Central memory CD8-positive, alpha-beta T cell (primary cell): ENCODE results near the gene ZC2HC1C.
A peak's percentile ranks its signal among the peaks of the same experiment; 100 is the strongest.

Experiments used
- ATAC-seq: fragments of 150-1000 bp; cut with Tn5 transposase; replicated peaks from 2 replicates; pipeline ENCODE4 v1.10.0; 2022; ENCODE audit warnings: mild to moderate bottlenecking, moderate FRiP score, moderate number of reproducible peaks; ENCODE audit not compliant: poor library complexity, severe bottlenecking; ENCODE audit errors: extremely low read depth
- DNase-seq, 2 donors: peaks; one replicate each; pipeline ENCODE4 v3.0.0; 2021; ENCODE audit warnings: low spot score in 2 of 2
- H3K27ac Mint-ChIP-seq: one replicate; pipeline ENCODE4 v1.8.0; 2022; ENCODE audit warnings: low read depth, mild to moderate bottlenecking, moderate library complexity, mixed read lengths
- H3K27me3 Mint-ChIP-seq: one replicate; pipeline ENCODE4 v1.8.0; 2022; ENCODE audit warnings: mixed read lengths
- H3K36me3 Mint-ChIP-seq: one replicate; pipeline ENCODE4 v1.8.0; 2022; ENCODE audit warnings: mild to moderate bottlenecking, moderate library complexity, mixed read lengths; ENCODE audit not compliant: insufficient read depth
- H3K4me1 Mint-ChIP-seq: one replicate; pipeline ENCODE4 v1.8.0; 2022; ENCODE audit warnings: mixed read lengths
- H3K4me3 Mint-ChIP-seq: one replicate; pipeline ENCODE4 v1.8.0; 2022; ENCODE audit warnings: mild to moderate bottlenecking, moderate library complexity, mixed read lengths
- H3K9me3 Mint-ChIP-seq: one replicate; pipeline ENCODE4 v1.8.0; 2022; ENCODE audit warnings: mixed read lengths

The ZC2HC1C gene

GRCh38 chr14:75088153-75088552 lies 18.7 kb downstream of the ZC2HC1C start:
- no peak overlapping the region for H3K4me3 Mint-ChIP-seq
- H3K27me3 Mint-ChIP-seq = no peaks in the 10 kb centered on the region
- no peak overlapping the region for H3K27ac Mint-ChIP-seq
- H3K36me3 Mint-ChIP-seq = peaks cover 59% of the 10 kb centered on the region
- no peaks in the 10 kb centered on the region for H3K9me3 Mint-ChIP-seq
- H3K4me1 Mint-ChIP-seq = no peaks in the 10 kb centered on the region
- no peak for ATAC-seq
- no peak for DNase-seq

- Mint-ChIP-seq H3K36me3 (peaks cover 57% of the 10 kb centered on the region), H3K4me3 (no peak overlapping the region), H3K9me3 (no peaks in the 10 kb centered on the region), H3K27ac (no peak overlapping the region), H3K27me3 (no peaks in the 10 kb centered on the region), H3K4me1 (no peaks in the 10 kb centered on the region)
- DNase-seq = peak in 1 of 2 donors; percentile 13
- no peak for ATAC-seq
Observed at GRCh38 chr14:75088566-75089373, 19.3 kb downstream of the ZC2HC1C start.

- Mint-ChIP-seq H3K27me3 (no peaks in the 10 kb centered on the region), H3K36me3 (peaks cover 61% of the 10 kb centered on the region), H3K4me1 (no peaks in the 10 kb centered on the region), H3K4me3 (no peak overlapping the region), H3K27ac (no peak overlapping the region), H3K9me3 (no peaks in the 10 kb centered on the region)
- no peak for DNase-seq
- ATAC-seq = no peak
Observed at GRCh38 chr14:75090353-75090752, 20.9 kb downstream of the ZC2HC1C start.

- H3K36me3 Mint-ChIP-seq = peaks cover 60% of the 10 kb centered on the region
- no peak overlapping the region for H3K27ac Mint-ChIP-seq
- DNase-seq (no peak), ATAC-seq (no peak)
- no peak overlapping the region for H3K4me3 Mint-ChIP-seq
- H3K9me3 Mint-ChIP-seq = no peaks in the 10 kb centered on the region
- no peaks in the 10 kb centered on the region for H3K27me3 Mint-ChIP-seq
- H3K4me1 Mint-ChIP-seq = no peaks in the 10 kb centered on the region
Observed at GRCh38 chr14:75091251-75091650, 21.8 kb downstream of the ZC2HC1C start.

GRCh38 chr14:75092698-75093097 lies 23.3 kb downstream of the ZC2HC1C start:
- Mint-ChIP-seq H3K27ac (no peak overlapping the region), H3K36me3 (peaks cover 53% of the 10 kb centered on the region)

GRCh38 chr14:75094896-75095295 lies 25.5 kb downstream of the ZC2HC1C start:
- ATAC-seq (no peak), DNase-seq (no peak)
- H3K36me3 Mint-ChIP-seq = peaks cover 60% of the 10 kb centered on the region
- no peaks in the 10 kb centered on the region for H3K27me3 Mint-ChIP-seq
- no peak overlapping the region for H3K4me3 Mint-ChIP-seq
- no peak overlapping the region for H3K27ac Mint-ChIP-seq
- peaks cover 6% of the 10 kb centered on the region for H3K4me1 Mint-ChIP-seq
- H3K9me3 Mint-ChIP-seq = no peaks in the 10 kb centered on the region

More at GRCh38 chr14:75092698-75093097, 23.3 kb downstream of the ZC2HC1C start:
- H3K4me1 Mint-ChIP-seq = peaks cover 2% of the 10 kb centered on the region
- H3K9me3 Mint-ChIP-seq = no peaks in the 10 kb centered on the region
- no peak overlapping the region for H3K4me3 Mint-ChIP-seq
- no peaks in the 10 kb centered on the region for H3K27me3 Mint-ChIP-seq
- no peak for DNase-seq
- ATAC-seq = no peak

- Mint-ChIP-seq H3K9me3 (no peaks in the 10 kb centered on the region), H3K27ac (no peak overlapping the region), H3K4me1 (peaks cover 6% of the 10 kb centered on the region), H3K4me3 (no peak overlapping the region), H3K27me3 (no peaks in the 10 kb centered on the region), H3K36me3 (peaks cover 60% of the 10 kb centered on the region)
- ATAC-seq = no peak
- no peak for DNase-seq
Observed at GRCh38 chr14:75095690-75096089, 26.2 kb downstream of the ZC2HC1C start.

GRCh38 chr14:75096959-75097358 lies 27.5 kb downstream of the ZC2HC1C start:
- DNase-seq (no peak), ATAC-seq (no peak)
- Mint-ChIP-seq H3K27ac (no peak overlapping the region), H3K36me3 (peaks cover 54% of the 10 kb centered on the region), H3K4me1 (peaks cover 6% of the 10 kb centered on the region), H3K27me3 (no peaks in the 10 kb centered on the region), H3K4me3 (no peak overlapping the region), H3K9me3 (no peaks in the 10 kb centered on the region)

- H3K36me3 Mint-ChIP-seq = peaks cover 55% of the 10 kb centered on the region
- no peaks in the 10 kb centered on the region for H3K9me3 Mint-ChIP-seq
- H3K27me3 Mint-ChIP-seq = no peaks in the 10 kb centered on the region
- H3K4me3 Mint-ChIP-seq = no peak overlapping the region
- no peak overlapping the region for H3K27ac Mint-ChIP-seq
- no peak for DNase-seq
- no peak for ATAC-seq
- H3K4me1 Mint-ChIP-seq = peaks cover 6% of the 10 kb centered on the region
Observed at GRCh38 chr14:75098212-75098611, 28.8 kb downstream of the ZC2HC1C start.

GRCh38 chr14:75098682-75099081 lies 29.2 kb downstream of the ZC2HC1C start:
- no peak for DNase-seq
- no peaks in the 10 kb centered on the region for H3K27me3 Mint-ChIP-seq
- no peak for ATAC-seq
- no peak overlapping the region for H3K4me3 Mint-ChIP-seq
- H3K27ac Mint-ChIP-seq = peak overlapping the region; percentile 49
- H3K36me3 Mint-ChIP-seq = peaks cover 58% of the 10 kb centered on the region
- peaks cover 6% of the 10 kb centered on the region for H3K4me1 Mint-ChIP-seq
- H3K9me3 Mint-ChIP-seq = no peaks in the 10 kb centered on the region

GRCh38 chr14:75101491-75101890 lies 32.0 kb downstream of the ZC2HC1C start:
- peaks cover 6% of the 10 kb centered on the region for H3K4me1 Mint-ChIP-seq
- H3K9me3 Mint-ChIP-seq = no peaks in the 10 kb centered on the region
- H3K27ac Mint-ChIP-seq = no peak overlapping the region
- H3K4me3 Mint-ChIP-seq = no peak overlapping the region
- no peaks in the 10 kb centered on the region for H3K27me3 Mint-ChIP-seq
- ATAC-seq (no peak), DNase-seq (no peak)
- H3K36me3 Mint-ChIP-seq = peaks cover 62% of the 10 kb centered on the region

GRCh38 chr14:75107186-75107585 lies 37.7 kb downstream of the ZC2HC1C start:
- no peak for DNase-seq
- Mint-ChIP-seq H3K4me1 (no peaks in the 10 kb centered on the region), H3K36me3 (peaks cover 81% of the 10 kb centered on the region), H3K27me3 (no peaks in the 10 kb centered on the region), H3K4me3 (no peak overlapping the region), H3K27ac (peak overlapping the region; percentile 10), H3K9me3 (no peaks in the 10 kb centered on the region)
- ATAC-seq = no peak

- no peaks in the 10 kb centered on the region for H3K27me3 Mint-ChIP-seq
- H3K4me3 Mint-ChIP-seq = no peak overlapping the region
- DNase-seq (no peak), ATAC-seq (no peak)
- H3K9me3 Mint-ChIP-seq = no peaks in the 10 kb centered on the region
- H3K4me1 Mint-ChIP-seq = peaks cover 10% of the 10 kb centered on the region
- no peak overlapping the region for H3K27ac Mint-ChIP-seq
- H3K36me3 Mint-ChIP-seq = peaks cover 80% of the 10 kb centered on the region
Observed at GRCh38 chr14:75109877-75110276, 40.4 kb downstream of the ZC2HC1C start.
